GM12892 (cell line): ENCODE data around the gene ADIPOR1.

Experiments
- POLR2A ChIP-seq: IDR thresholded peaks from 2 replicates; pipeline ENCODE4 v1.6.1; 2011; ENCODE audit warnings: low read depth, low read length, control low read depth
- POLR2AphosphoS5 ChIP-seq: IDR thresholded peaks from 2 replicates; pipeline ENCODE4 v1.6.1; 2011; ENCODE audit warnings: low read depth, low read length, control low read depth

GRCh38 chr1:202991112-202991511 is 33.0 kb upstream of the ADIPOR1 start:
- TF ChIP-seq POLR2A: no peak
- no peak for TF ChIP-seq POLR2AphosphoS5
